ENCODE results near the gene P2RX6. TPM values are rescaled to one million over a fixed set of nuclear protein-coding genes. Genes with fewer than 3 reads are reported as not detected.

P2RX6 gene
- total and polyA plus RNA-seq, 9 of the 15 experiments (the other 6 are each of a cell fraction or from before 2014, with no cell fraction given): 0.01 to 3.9 (median 1.5) TPM; not detected in 1

GRCh38 chr22:20983081-20983771, 31.7 kb upstream of the P2RX6 start (continued):
- TF ChIP-seq ID3 (CRISPR knock-in tag; IDR thresholded peaks at IDR 0.05) (no peak), ID3 (tag; IDR thresholded peaks at IDR 0.05) (0 out of 2 replicates have a peak, but pooled peaks have one; percentile 1), EWSR1 (IDR thresholded peaks at IDR 0.05; ENCODE audit: borderline replicate concordance, low read depth, partially characterized antibody) (no peak), PRPF4 (IDR thresholded peaks at IDR 0.05; ENCODE audit: insufficient read depth, low read depth, low read length, poor library complexity, severe bottlenecking) (no peak), ZNF318 (IDR thresholded peaks at IDR 0.05; ENCODE audit: borderline replicate concordance in 1 of 2, low read depth in 1 of 2) (no peak), ZNF174 (CRISPR knock-in tag; IDR thresholded peaks at IDR 0.05) (no peak), ZNF766 (CRISPR knock-in tag; conservative IDR thresholded peaks at IDR 0.05) (no peak), PPARD (CRISPR knock-in tag; IDR thresholded peaks at IDR 0.05) (0 out of 2 replicates have a peak, but pooled peaks have one; percentile 11), THRB (CRISPR knock-in tag; conservative IDR thresholded peaks at IDR 0.05) (no peak), MEF2D (tag; conservative IDR thresholded peaks at IDR 0.05; ENCODE audit: low read depth) (no peak), HES1 (IDR thresholded peaks at IDR 0.05; ENCODE audit: low read depth) (no peak), MNT (conservative IDR thresholded peaks at IDR 0.05) (no peak), ZNF165 (CRISPR knock-in tag; IDR thresholded peaks at IDR 0.05; ENCODE audit: borderline replicate concordance) (peak; percentile 84)

Data from K562 (cell line).